Measurements from ENCODE around the gene RPP21. TPM values are rescaled to one million over a fixed set of nuclear protein-coding genes. Genes with fewer than 3 reads are reported as not detected.

The RPP21 gene
- total RNA-seq, 1 donor from 2014 or later: 38.4 TPM

- no peak overlapping the region for H3K4me3 Mint-ChIP-seq (ENCODE audit: unreplicated experiment)
- peak overlapping the region; percentile 94 for H3K27ac Mint-ChIP-seq (ENCODE audit: unreplicated experiment)
- H3K9me3 Mint-ChIP-seq (ENCODE audit: low read depth): no peaks in the 10 kb centered on the region
- TF ChIP-seq, protein P1, sequence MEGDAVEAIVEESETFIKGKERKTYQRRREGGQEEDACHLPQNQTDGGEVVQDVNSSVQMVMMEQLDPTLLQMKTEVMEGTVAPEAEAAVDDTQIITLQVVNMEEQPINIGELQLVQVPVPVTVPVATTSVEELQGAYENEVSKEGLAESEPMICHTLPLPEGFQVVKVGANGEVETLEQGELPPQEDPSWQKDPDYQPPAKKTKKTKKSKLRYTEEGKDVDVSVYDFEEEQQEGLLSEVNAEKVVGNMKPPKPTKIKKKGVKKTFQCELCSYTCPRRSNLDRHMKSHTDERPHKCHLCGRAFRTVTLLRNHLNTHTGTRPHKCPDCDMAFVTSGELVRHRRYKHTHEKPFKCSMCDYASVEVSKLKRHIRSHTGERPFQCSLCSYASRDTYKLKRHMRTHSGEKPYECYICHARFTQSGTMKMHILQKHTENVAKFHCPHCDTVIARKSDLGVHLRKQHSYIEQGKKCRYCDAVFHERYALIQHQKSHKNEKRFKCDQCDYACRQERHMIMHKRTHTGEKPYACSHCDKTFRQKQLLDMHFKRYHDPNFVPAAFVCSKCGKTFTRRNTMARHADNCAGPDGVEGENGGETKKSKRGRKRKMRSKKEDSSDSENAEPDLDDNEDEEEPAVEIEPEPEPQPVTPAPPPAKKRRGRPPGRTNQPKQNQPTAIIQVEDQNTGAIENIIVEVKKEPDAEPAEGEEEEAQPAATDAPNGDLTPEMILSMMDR (IDR thresholded peaks at IDR 0.05): no peak
- H3K27me3 Mint-ChIP-seq (ENCODE audit: low read depth): no peaks in the 10 kb centered on the region
- peaks cover 66% of the 10 kb centered on the region for H3K4me1 Mint-ChIP-seq (ENCODE audit: low read depth)
- no peaks in the 10 kb centered on the region for H3K36me3 Mint-ChIP-seq (ENCODE audit: low read depth)
- no peak for DNase-seq (ENCODE audit: low spot score)
Observed at GRCh38 chr6:30321692-30322388, 23.1 kb upstream of the RPP21 start.

DNA sequence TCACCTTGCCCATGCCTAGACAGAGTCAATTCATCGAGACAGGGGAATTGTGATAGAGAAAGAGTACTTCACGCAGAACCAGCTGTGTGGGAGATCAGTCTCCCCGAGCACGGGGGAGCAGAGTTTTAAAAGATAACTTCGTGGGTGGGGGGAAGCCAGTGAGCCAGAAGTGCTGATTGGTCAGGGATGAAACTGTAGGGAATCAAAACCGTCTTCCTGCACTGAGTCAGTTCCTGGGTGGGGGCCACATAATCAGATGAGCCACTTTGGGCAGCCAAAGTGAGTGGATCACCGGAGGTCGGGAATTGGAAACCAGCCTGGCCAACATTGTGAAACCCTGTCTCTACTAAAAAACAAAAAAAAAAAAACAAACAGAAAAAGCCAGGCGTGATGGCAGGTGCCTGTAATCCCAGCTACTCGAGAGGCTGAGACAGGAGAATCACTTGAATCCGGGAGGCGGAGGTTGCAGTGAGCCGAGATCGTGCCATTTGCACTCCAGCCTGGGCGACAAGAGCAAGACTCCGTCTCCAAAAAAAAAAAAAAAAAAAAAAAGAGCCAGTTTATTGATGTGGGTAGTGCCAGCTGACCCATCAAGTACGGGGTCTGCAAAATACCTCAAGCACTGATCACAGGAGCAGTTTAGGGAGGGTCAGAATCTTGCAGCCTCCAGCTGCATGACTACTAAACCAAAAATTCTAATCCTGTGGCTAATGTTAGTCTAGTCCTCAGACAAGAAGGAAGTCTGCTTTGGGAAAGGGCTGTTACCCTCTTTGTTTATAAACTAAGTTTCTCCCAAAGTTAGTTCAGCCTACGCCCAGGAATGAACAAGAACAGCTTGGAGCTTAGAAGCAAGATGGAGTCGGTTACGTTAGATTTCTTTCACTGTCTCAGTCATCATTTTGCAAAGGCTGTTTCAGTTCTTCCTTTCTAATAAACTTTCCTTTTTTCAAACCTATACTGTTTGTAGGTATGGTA is 22.1 kb upstream of the RPP21 start:
- H3K9me3 Mint-ChIP-seq (ENCODE audit: low read depth): no peaks in the 10 kb centered on the region
- H3K4me3 Mint-ChIP-seq (ENCODE audit: unreplicated experiment): peak overlapping the region; percentile 51
- H3K27me3 Mint-ChIP-seq (ENCODE audit: low read depth): no peaks in the 10 kb centered on the region
- no peak for DNase-seq (ENCODE audit: low spot score)
- TF ChIP-seq, protein P1 (IDR thresholded peaks at IDR 0.05): no peak
- peak overlapping the region; percentile 94 for H3K27ac Mint-ChIP-seq (ENCODE audit: unreplicated experiment)
- no peaks in the 10 kb centered on the region for H3K36me3 Mint-ChIP-seq (ENCODE audit: low read depth)
- H3K4me1 Mint-ChIP-seq (ENCODE audit: low read depth): peaks cover 71% of the 10 kb centered on the region

DNA sequence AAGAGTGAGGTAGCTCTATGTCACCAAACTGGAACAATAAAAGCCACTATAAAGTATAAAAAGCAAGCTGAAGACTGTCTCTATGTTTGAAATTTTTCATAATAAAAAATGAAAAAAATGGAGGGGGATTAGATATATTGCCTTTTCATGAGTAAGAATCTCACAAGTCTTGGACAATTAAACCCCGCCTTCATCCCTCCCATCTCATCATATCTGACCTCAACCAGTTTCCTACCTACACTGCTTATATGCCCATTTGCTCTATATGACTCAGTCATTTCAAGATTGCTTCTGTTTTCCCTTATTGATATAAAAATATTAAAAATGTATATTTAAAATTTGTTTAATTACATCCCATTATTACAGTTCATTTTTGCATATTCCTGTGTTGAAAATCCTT is 21.1 kb upstream of the RPP21 start:
- Mint-ChIP-seq H3K36me3 (ENCODE audit: low read depth) (peaks cover 2% of the 10 kb centered on the region), H3K4me3 (ENCODE audit: unreplicated experiment) (no peak overlapping the region), H3K9me3 (ENCODE audit: low read depth) (no peaks in the 10 kb centered on the region), H3K4me1 (ENCODE audit: low read depth) (peaks cover 78% of the 10 kb centered on the region), H3K27ac (ENCODE audit: unreplicated experiment) (peak overlapping the region; percentile 94), H3K27me3 (ENCODE audit: low read depth) (no peaks in the 10 kb centered on the region)
- DNase-seq (ENCODE audit: low spot score): no peak
- TF ChIP-seq, protein P1 (IDR thresholded peaks at IDR 0.05): no peak

GRCh38 chr6:30325150-30325872 is 19.6 kb upstream of the RPP21 start:
- H3K4me3 Mint-ChIP-seq (ENCODE audit: unreplicated experiment): peak overlapping the region; percentile 98
- H3K4me1 Mint-ChIP-seq (ENCODE audit: low read depth): peaks cover 68% of the 10 kb centered on the region
- peak overlapping the region; percentile 99 for H3K27ac Mint-ChIP-seq (ENCODE audit: unreplicated experiment)
- H3K27me3 Mint-ChIP-seq (ENCODE audit: low read depth): no peaks in the 10 kb centered on the region
- H3K36me3 Mint-ChIP-seq (ENCODE audit: low read depth): peaks cover 10% of the 10 kb centered on the region
- no peaks in the 10 kb centered on the region for H3K9me3 Mint-ChIP-seq (ENCODE audit: low read depth)
- DNase-seq (ENCODE audit: low spot score): no peak
- TF ChIP-seq, protein P1 (IDR thresholded peaks at IDR 0.05): peak; percentile 9

Measured in chondrocyte (in vitro differentiated cells).